H1 (cell line): ENCODE measurements around the gene PRRX2. TPM values are rescaled to one million over a fixed set of nuclear protein-coding genes. Genes with fewer than 3 reads are reported as not detected.

ENCODE experiments used
- SRF ChIP-seq: IDR thresholded peaks from 2 replicates; pipeline ENCODE4 v1.6.1; 2011; ENCODE audit warnings: mild to moderate bottlenecking, low read depth, low read length, moderate library complexity
- polyA plus RNA-seq, 7 experiments: library from polyadenylated mRNA; depleted of rRNA in 3 of 7; stranded (reverse) in 5 of 7; unstranded in 2 of 7; fragments of >200 nt in 5 of 7; fragments of 200-250 nt in 2 of 7; gene quantifications; 1 replicate in 5 of 7; 2 replicates in 1 of 7; 4 replicates in 1 of 7; pipeline versions ENCODE4 v1.2.1 to v1.2.3, GENCODE V29; 2011 to 2013; ENCODE audit warnings: missing spikeins in 2 of 7, mixed read lengths in 2 of 7
- total RNA-seq: library from RNA; stranded (reverse); fragmentation: NEBNext Ultra II Directional; extraction: Animal tissue kit (Norgen Biotek cat#: 25700); gene quantifications from 2 replicates; pipeline ENCODE4 v1.2.1, GENCODE V29; 2021

The PRRX2 gene
- total and polyA plus RNA-seq, 2 of the 8 experiments (the other 6 are each of a cell fraction or from before 2014, with no cell fraction given): 5.8 to 9.2 TPM

- TF ChIP-seq SRF: no peak
Measured at GRCh38 chr9:129739432-129739831, 74.0 kb downstream of the PRRX2 start (continued).
